MCF 10A (cell line): ENCODE measurements around the gene SLC39A9. TPM values are rescaled to one million over a fixed set of nuclear protein-coding genes. Genes with fewer than 3 reads are reported as not detected.

ENCODE experiments used
- Bru-seq: library from RNA; stranded (reverse); fragments of 400-500 nt; gene quantifications from one replicate; lab custom pipeline; 2021; lab: Mats Ljungman, UMichigan
- BruChase-seq, 2 experiments: library from RNA; stranded (reverse); fragments of 400-500 nt; gene quantifications; one replicate each; lab custom pipeline; 2021; lab: Mats Ljungman, UMichigan
- BruUV-seq: library from RNA; stranded (reverse); fragments of 400-500 nt; replicated peaks from 2 replicates; lab custom pipeline; 2021; lab: Mats Ljungman, UMichigan
- CTCF ChIA-PET: fragments of 300-600 bp; sonication (Branson Sonifier 250); formaldehyde crosslinking; extraction: SDS; loops from one replicate; lab custom pipeline; 2021; ENCODE audit warnings: antibody characterized with exemption, inconsistent platforms; lab: Yijun Ruan, JAX
- POLR2A ChIA-PET: fragments of 300-600, 350-650 bp; sonication (Branson Sonifier 250); formaldehyde crosslinking; extraction: SDS; loops from one replicate; lab custom pipeline; 2020; ENCODE audit warnings: antibody characterized with exemption, inconsistent platforms; lab: Yijun Ruan, JAX
- DNase-seq: peaks from one replicate; pipeline ENCODE4 v3.0.0-alpha.2; 2018; ENCODE audit not compliant: unreplicated experiment
- H3K27ac Mint-ChIP-seq: one replicate; pipeline ENCODE4 v1.8.0; 2022; ENCODE audit warnings: mild to moderate bottlenecking, low read depth, mixed read lengths; ENCODE audit not compliant: unreplicated experiment
- H3K27me3 Mint-ChIP-seq: one replicate; pipeline ENCODE4 v1.8.0; 2022; ENCODE audit warnings: mixed read lengths; ENCODE audit not compliant: insufficient read depth, unreplicated experiment
- H3K36me3 Mint-ChIP-seq: one replicate; pipeline ENCODE4 v1.8.0; 2022; ENCODE audit warnings: mild to moderate bottlenecking, moderate library complexity, mixed read lengths; ENCODE audit not compliant: insufficient read depth, unreplicated experiment
- H3K4me1 Mint-ChIP-seq: one replicate; pipeline ENCODE4 v1.8.0; 2022; ENCODE audit warnings: mixed read lengths; ENCODE audit not compliant: insufficient read depth, unreplicated experiment
- H3K4me3 Mint-ChIP-seq: one replicate; pipeline ENCODE4 v1.8.0; 2022; ENCODE audit warnings: mild to moderate bottlenecking, moderate library complexity, mixed read lengths; ENCODE audit not compliant: unreplicated experiment
- H3K9me3 Mint-ChIP-seq: one replicate; pipeline ENCODE4 v1.8.0; 2022; ENCODE audit warnings: mixed read lengths; ENCODE audit not compliant: unreplicated experiment
- CTCF ChIP-seq: fragments of 200-600 bp; IDR thresholded peaks from one replicate; pipeline ENCODE4 v1.8.0; 2022; ENCODE audit warnings: antibody characterized with exemption, mild to moderate bottlenecking; ENCODE audit not compliant: unreplicated experiment
- intact Hi-C: fragments of 100-400 bp; cut with micrococcal nuclease; formaldehyde crosslinking; loops from 2 replicates; pipeline ENCODE4 v1.14.1; 2022
- long read RNA-seq: library from polyadenylated mRNA; stranded (forward); transcript quantifications from one replicate; pipeline ENCODE4 v2.0.0, GENCODE V29; 2022
- total RNA-seq: library from RNA; stranded (reverse); gene quantifications from 2 replicates; pipeline ENCODE4 v1.2.3, GENCODE V29; 2022

SLC39A9 gene
- total RNA-seq (69.7 and 71.3 TPM in 2 replicates), Bru-seq, nascent RNA (percentile 83 among the genes with signal in this experiment), BruChase-seq, experiment 1, labeled RNA remaining after a 6-hour chase (percentile 92 among the genes with signal in this experiment), BruChase-seq, experiment 2, labeled RNA remaining after a 2-hour chase (percentile 85 among the genes with signal in this experiment)
- long read RNA-seq, full-length matches to known transcripts = 67 of 102 reads
- long read RNA-seq, partial matches to known transcripts = 15 of 102 reads
- long read RNA-seq, other reads (novel, unspliced or antisense) = 20 of 102 reads

- POLR2A ChIA-PET = interaction anchor here (0.6 to 3.6 kb wide), 23 partner anchors 10 to 1019 kb away, joined by 3 to 30 read pairs (median 4); partner anchors contain the start of genes DCAF5, EXD2, SRSF5 and SYNJ2BP
- peak within 1 kb of the TSS; percentile 89 for H3K4me3 Mint-ChIP-seq
- no TSS peak for BruUV-seq
- CTCF ChIA-PET = interaction anchor here (0.6 kb wide), 1 partner anchor 28 kb away, joined by 3 read pairs; no protein-coding TSS in a partner anchor
- peak; percentile 97 for DNase-seq
- TF ChIP-seq CTCF = no peak
- peaks cover 40% of the 10 kb centered on the region for H3K36me3 Mint-ChIP-seq
- no peaks in the 10 kb centered on the region for H3K9me3 Mint-ChIP-seq
- no peaks in the 10 kb centered on the region for H3K27me3 Mint-ChIP-seq
- H3K27ac Mint-ChIP-seq = peak within 1 kb of the TSS; percentile 99
- H3K4me1 Mint-ChIP-seq = peaks cover 26% of the 10 kb centered on the region
- intact Hi-C loops = loop anchor here (1.0 kb wide), 1 partner anchor 62 kb away; no protein-coding TSS in a partner anchor
Measured at GRCh38 chr14:69398053-69398817, at the start of gene SLC39A9, which contains the start of gene ERH. SLC39A9 (plus strand) TSS chr14:69398692; CDS start chr14:69399370, 678 bp downstream. ERH (minus strand) TSS chr14:69398299; CDS start chr14:69398233, 66 bp downstream.

- TF ChIP-seq CTCF = no peak
- Mint-ChIP-seq H3K36me3 (peaks cover 6% of the 10 kb centered on the region), H3K4me1 (peaks cover 2% of the 10 kb centered on the region), H3K4me3 (no peak overlapping the region), H3K27ac (no peak overlapping the region), H3K27me3 (peaks cover 6% of the 10 kb centered on the region), H3K9me3 (no peaks in the 10 kb centered on the region)
- no TSS peak for BruUV-seq
- ChIA-PET POLR2A (no interaction called here), CTCF (interaction anchor here (0.9 kb wide), 1 partner anchor 19 kb away, joined by 3 read pairs; no protein-coding TSS in a partner anchor)
- no peak for DNase-seq
- intact Hi-C loops = no loop called here
Measured at GRCh38 chr14:69349091-69349777, 49.3 kb upstream of the SLC39A9 start.

- Mint-ChIP-seq H3K36me3 (peaks cover 6% of the 10 kb centered on the region), H3K27ac (no peak overlapping the region), H3K9me3 (no peaks in the 10 kb centered on the region), H3K27me3 (no peaks in the 10 kb centered on the region), H3K4me1 (peaks cover 5% of the 10 kb centered on the region), H3K4me3 (no peak overlapping the region)
- no TSS peak for BruUV-seq
- intact Hi-C loops = no loop called here
- ChIA-PET CTCF (no interaction called here), POLR2A (interaction anchor here (0.6 kb wide), 1 partner anchor 16 kb away, joined by 3 read pairs; no protein-coding TSS in a partner anchor)
- TF ChIP-seq CTCF = no peak
- no peak for DNase-seq
Measured at GRCh38 chr14:69350892-69351291, 47.6 kb upstream of the SLC39A9 start.
